WTC11 (cell line): Measurements from ENCODE around the gene MEIS2. TPM values are rescaled to one million over a fixed set of nuclear protein-coding genes. Genes with fewer than 3 reads are reported as not detected.
A peak's percentile ranks its signal among the peaks of the same experiment; 100 is the strongest.

Source experiments
- ATAC-seq: fragments of 200-7000 bp; cut with Tn5 transposase; 2 replicates; pipeline ENCODE4 v1.10.0; 2021; ENCODE audit warnings: mild to moderate bottlenecking, moderate library complexity
- CTCF ChIA-PET: fragments of 300-600 bp; sonication (Branson Sonifier 250); formaldehyde crosslinking; loops from one replicate; lab custom pipeline; 2021; ENCODE audit warnings: antibody characterized with exemption; lab: Charles Lee
- POLR2A ChIA-PET: fragments of 350-600 bp; sonication (Branson Sonifier 250); formaldehyde crosslinking; loops from one replicate; lab custom pipeline; 2021; ENCODE audit warnings: antibody characterized with exemption; lab: Charles Lee
- DNase-seq: peaks from one replicate; pipeline ENCODE4 v3.0.0; 2021; ENCODE audit warnings: low spot score
- H3K27ac Mint-ChIP-seq: 2 replicates; pipeline ENCODE4 v1.8.0; 2021; ENCODE audit warnings: mixed read lengths
- H3K27me3 Mint-ChIP-seq: 2 replicates; pipeline ENCODE4 v1.8.0; 2021; ENCODE audit warnings: low read depth, mild to moderate bottlenecking, moderate library complexity, mixed read lengths
- H3K36me3 Mint-ChIP-seq: 2 replicates; pipeline ENCODE4 v1.8.0; 2021; ENCODE audit warnings: mixed read lengths
- H3K4me1 Mint-ChIP-seq: 2 replicates; pipeline ENCODE4 v1.8.0; 2022; ENCODE audit warnings: mixed read lengths
- H3K4me3 Mint-ChIP-seq: 2 replicates; pipeline ENCODE4 v1.8.0; 2021; ENCODE audit warnings: mild to moderate bottlenecking, moderate library complexity, mixed read lengths
- H3K9me3 Mint-ChIP-seq: 2 replicates; pipeline ENCODE4 v1.8.0; 2021; ENCODE audit warnings: mixed read lengths
- CDX4 ChIP-seq: fragments of 250-450 bp; sonication (Bioruptor Pico); IDR thresholded peaks from 2 replicates; pipeline ENCODE4 v1.9.0; 2021; ENCODE audit warnings: moderate library complexity, mild to moderate bottlenecking, inconsistent platforms, borderline replicate concordance
- CREM ChIP-seq: sonication (generic); formaldehyde crosslinking; IDR thresholded peaks from 2 replicates; pipeline ENCODE4 v1.8.1; 2022; ENCODE audit warnings: mild to moderate bottlenecking, missing genetic modification reagents, moderate library complexity
- CTCF ChIP-seq: fragments of 200-600 bp; IDR thresholded peaks from 2 replicates; pipeline ENCODE4 v1.8.0; 2022; ENCODE audit warnings: antibody characterized with exemption
- E2F4 ChIP-seq: sonication (generic); formaldehyde crosslinking; IDR thresholded peaks from 2 replicates; pipeline ENCODE4 v1.8.1; 2022; ENCODE audit warnings: low read depth, mild to moderate bottlenecking, moderate library complexity, missing genetic modification reagents, borderline replicate concordance
- ELF4 ChIP-seq: sonication (generic); formaldehyde crosslinking; IDR thresholded peaks from 2 replicates; pipeline ENCODE4 v1.8.1; 2022; ENCODE audit warnings: low read depth, mild to moderate bottlenecking, moderate library complexity, missing genetic modification reagents
- ETV6 ChIP-seq: sonication (generic); formaldehyde crosslinking; IDR thresholded peaks from 2 replicates; pipeline ENCODE4 v1.8.1; 2022; ENCODE audit warnings: mild to moderate bottlenecking, missing genetic modification reagents
- GABPB1 ChIP-seq: sonication (generic); formaldehyde crosslinking; IDR thresholded peaks from 2 replicates; pipeline ENCODE4 v1.8.1; 2023; ENCODE audit warnings: mild to moderate bottlenecking, missing genetic modification reagents
- NFE2L1 ChIP-seq: sonication (generic); formaldehyde crosslinking; IDR thresholded peaks from 2 replicates; pipeline ENCODE4 v1.8.1; 2023; ENCODE audit warnings: missing genetic modification reagents
- PRRX2 ChIP-seq: fragments of 250-450 bp; sonication (Bioruptor Pico); IDR thresholded peaks from 2 replicates; pipeline ENCODE4 v1.8.0; 2021; ENCODE audit warnings: mild to moderate bottlenecking
- RORB ChIP-seq: fragments of 250-450 bp; sonication (Bioruptor Pico); IDR thresholded peaks from 2 replicates; pipeline ENCODE4 v1.9.0; 2021; ENCODE audit warnings: mild to moderate bottlenecking
- USF2 ChIP-seq: sonication (generic); formaldehyde crosslinking; IDR thresholded peaks from 2 replicates; pipeline ENCODE4 v1.8.1; 2023; ENCODE audit warnings: mild to moderate bottlenecking, missing genetic modification reagents, moderate library complexity
- ZNF121 ChIP-seq: sonication (generic); formaldehyde crosslinking; IDR thresholded peaks from 2 replicates; pipeline ENCODE4 v1.8.0; 2023; ENCODE audit warnings: missing genetic modification reagents
- total RNA-seq: library from RNA; stranded (reverse); gene quantifications from 3 replicates; pipeline ENCODE4 v1.2.3, GENCODE V29; 2021
- TF ChIP-seq, protein P1 (sequence below): sonication (generic); formaldehyde crosslinking; IDR thresholded peaks from 2 replicates; pipeline ENCODE4 v1.8.1; 2022; ENCODE audit warnings: low read depth, missing genetic modification reagents, borderline replicate concordance
- TF ChIP-seq, protein P2 (sequence below): sonication (generic); formaldehyde crosslinking; IDR thresholded peaks from 2 replicates; pipeline ENCODE4 v1.8.1; 2023; ENCODE audit warnings: mild to moderate bottlenecking, missing genetic modification reagents
- TF ChIP-seq, protein P3 (sequence below): sonication (generic); formaldehyde crosslinking; IDR thresholded peaks from 2 replicates; pipeline ENCODE4 v1.8.0; 2022; ENCODE audit warnings: mild to moderate bottlenecking, missing genetic modification reagents
- TF ChIP-seq, protein P4 (sequence below): sonication (generic); formaldehyde crosslinking; conservative IDR thresholded peaks from 2 replicates; pipeline ENCODE4 v1.8.1; 2023; ENCODE audit warnings: mild to moderate bottlenecking, low read depth, missing genetic modification reagents, moderate library complexity

The MEIS2 gene
- total RNA-seq, 1 experiment from 2014 or later: 0.57 TPM

- POLR2A ChIA-PET: interaction anchor here (0.6 kb wide), 1 partner anchor 570 kb away, joined by 8 read pairs; no protein-coding TSS in a partner anchor
- CTCF ChIA-PET: interaction anchor here (1.3 to 3.1 kb wide), 6 partner anchors 11 to 291 kb away, joined by 3 to 14 read pairs (median 4); no protein-coding TSS in a partner anchor
- peaks cover 61% of the 10 kb centered on the region for H3K4me1 Mint-ChIP-seq
- ATAC-seq: no peak
- no peak overlapping the region for H3K27ac Mint-ChIP-seq
- H3K9me3 Mint-ChIP-seq: no peaks in the 10 kb centered on the region
- H3K4me3 Mint-ChIP-seq: peak overlapping the region; percentile 86
- TF ChIP-seq USF2: no peak
- TF ChIP-seq E2F4 (CRISPR knock-in tag): no peak
- no peak for TF ChIP-seq GABPB1 (CRISPR knock-in tag)
- TF ChIP-seq ETV6 (CRISPR knock-in tag): no peak
- no peak for TF ChIP-seq ELF4
- no peak for TF ChIP-seq ZNF121 (CRISPR knock-in tag)
- no peak for TF ChIP-seq CDX4 (CRISPR knock-in tag)
- TF ChIP-seq NFE2L1 (CRISPR knock-in tag): no peak
- peaks cover 85% of the 10 kb centered on the region for H3K27me3 Mint-ChIP-seq
- no peak for DNase-seq
- no peaks in the 10 kb centered on the region for H3K36me3 Mint-ChIP-seq
These were observed 1.6 kb upstream of the MEIS2 start for GRCh38 chr15:37101980-37102304.

- DNase-seq (no peak), ATAC-seq (no peak)
- Mint-ChIP-seq H3K27me3 (peaks cover 86% of the 10 kb centered on the region), H3K4me3 (peak overlapping the region; percentile 86), H3K27ac (peak overlapping the region; percentile 50), H3K36me3 (no peaks in the 10 kb centered on the region), H3K4me1 (peaks cover 69% of the 10 kb centered on the region), H3K9me3 (no peaks in the 10 kb centered on the region)
- TF ChIP-seq ETV6 (CRISPR knock-in tag): no peak
- no peak for TF ChIP-seq PRRX2 (CRISPR knock-in tag)
- TF ChIP-seq, protein P1, sequence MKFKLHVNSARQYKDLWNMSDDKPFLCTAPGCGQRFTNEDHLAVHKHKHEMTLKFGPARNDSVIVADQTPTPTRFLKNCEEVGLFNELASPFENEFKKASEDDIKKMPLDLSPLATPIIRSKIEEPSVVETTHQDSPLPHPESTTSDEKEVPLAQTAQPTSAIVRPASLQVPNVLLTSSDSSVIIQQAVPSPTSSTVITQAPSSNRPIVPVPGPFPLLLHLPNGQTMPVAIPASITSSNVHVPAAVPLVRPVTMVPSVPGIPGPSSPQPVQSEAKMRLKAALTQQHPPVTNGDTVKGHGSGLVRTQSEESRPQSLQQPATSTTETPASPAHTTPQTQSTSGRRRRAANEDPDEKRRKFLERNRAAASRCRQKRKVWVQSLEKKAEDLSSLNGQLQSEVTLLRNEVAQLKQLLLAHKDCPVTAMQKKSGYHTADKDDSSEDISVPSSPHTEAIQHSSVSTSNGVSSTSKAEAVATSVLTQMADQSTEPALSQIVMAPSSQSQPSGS (CRISPR knock-in tag): no peak
- TF ChIP-seq, protein P2, sequence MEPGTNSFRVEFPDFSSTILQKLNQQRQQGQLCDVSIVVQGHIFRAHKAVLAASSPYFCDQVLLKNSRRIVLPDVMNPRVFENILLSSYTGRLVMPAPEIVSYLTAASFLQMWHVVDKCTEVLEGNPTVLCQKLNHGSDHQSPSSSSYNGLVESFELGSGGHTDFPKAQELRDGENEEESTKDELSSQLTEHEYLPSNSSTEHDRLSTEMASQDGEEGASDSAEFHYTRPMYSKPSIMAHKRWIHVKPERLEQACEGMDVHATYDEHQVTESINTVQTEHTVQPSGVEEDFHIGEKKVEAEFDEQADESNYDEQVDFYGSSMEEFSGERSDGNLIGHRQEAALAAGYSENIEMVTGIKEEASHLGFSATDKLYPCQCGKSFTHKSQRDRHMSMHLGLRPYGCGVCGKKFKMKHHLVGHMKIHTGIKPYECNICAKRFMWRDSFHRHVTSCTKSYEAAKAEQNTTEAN (CRISPR knock-in tag): no peak
- no peak for TF ChIP-seq E2F4 (CRISPR knock-in tag)
- TF ChIP-seq, protein P3, sequence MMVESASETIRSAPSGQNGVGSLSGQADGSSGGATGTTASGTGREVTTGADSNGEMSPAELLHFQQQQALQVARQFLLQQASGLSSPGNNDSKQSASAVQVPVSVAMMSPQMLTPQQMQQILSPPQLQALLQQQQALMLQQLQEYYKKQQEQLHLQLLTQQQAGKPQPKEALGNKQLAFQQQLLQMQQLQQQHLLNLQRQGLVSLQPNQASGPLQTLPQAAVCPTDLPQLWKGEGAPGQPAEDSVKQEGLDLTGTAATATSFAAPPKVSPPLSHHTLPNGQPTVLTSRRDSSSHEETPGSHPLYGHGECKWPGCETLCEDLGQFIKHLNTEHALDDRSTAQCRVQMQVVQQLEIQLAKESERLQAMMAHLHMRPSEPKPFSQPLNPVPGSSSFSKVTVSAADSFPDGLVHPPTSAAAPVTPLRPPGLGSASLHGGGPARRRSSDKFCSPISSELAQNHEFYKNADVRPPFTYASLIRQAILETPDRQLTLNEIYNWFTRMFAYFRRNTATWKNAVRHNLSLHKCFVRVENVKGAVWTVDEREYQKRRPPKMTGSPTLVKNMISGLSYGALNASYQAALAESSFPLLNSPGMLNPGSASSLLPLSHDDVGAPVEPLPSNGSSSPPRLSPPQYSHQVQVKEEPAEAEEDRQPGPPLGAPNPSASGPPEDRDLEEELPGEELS (CRISPR knock-in tag): no peak
- no peak for TF ChIP-seq RORB
- no peak for TF ChIP-seq CTCF
- TF ChIP-seq, protein P4, sequence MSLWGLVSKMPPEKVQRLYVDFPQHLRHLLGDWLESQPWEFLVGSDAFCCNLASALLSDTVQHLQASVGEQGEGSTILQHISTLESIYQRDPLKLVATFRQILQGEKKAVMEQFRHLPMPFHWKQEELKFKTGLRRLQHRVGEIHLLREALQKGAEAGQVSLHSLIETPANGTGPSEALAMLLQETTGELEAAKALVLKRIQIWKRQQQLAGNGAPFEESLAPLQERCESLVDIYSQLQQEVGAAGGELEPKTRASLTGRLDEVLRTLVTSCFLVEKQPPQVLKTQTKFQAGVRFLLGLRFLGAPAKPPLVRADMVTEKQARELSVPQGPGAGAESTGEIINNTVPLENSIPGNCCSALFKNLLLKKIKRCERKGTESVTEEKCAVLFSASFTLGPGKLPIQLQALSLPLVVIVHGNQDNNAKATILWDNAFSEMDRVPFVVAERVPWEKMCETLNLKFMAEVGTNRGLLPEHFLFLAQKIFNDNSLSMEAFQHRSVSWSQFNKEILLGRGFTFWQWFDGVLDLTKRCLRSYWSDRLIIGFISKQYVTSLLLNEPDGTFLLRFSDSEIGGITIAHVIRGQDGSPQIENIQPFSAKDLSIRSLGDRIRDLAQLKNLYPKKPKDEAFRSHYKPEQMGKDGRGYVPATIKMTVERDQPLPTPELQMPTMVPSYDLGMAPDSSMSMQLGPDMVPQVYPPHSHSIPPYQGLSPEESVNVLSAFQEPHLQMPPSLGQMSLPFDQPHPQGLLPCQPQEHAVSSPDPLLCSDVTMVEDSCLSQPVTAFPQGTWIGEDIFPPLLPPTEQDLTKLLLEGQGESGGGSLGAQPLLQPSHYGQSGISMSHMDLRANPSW (CRISPR knock-in tag): no peak
- no peak for TF ChIP-seq CREM (CRISPR knock-in tag)
- ChIA-PET CTCF (interaction anchor here (0.7 to 3.1 kb wide), 7 partner anchors 11 to 290 kb away, joined by 3 to 14 read pairs (median 3); no protein-coding TSS in a partner anchor), POLR2A (no interaction called here)
These were observed 542 bp upstream of the MEIS2 start for GRCh38 chr15:37100966-37101215.
